HepG2 (cell line): Measurements from ENCODE around the gene ANKRD6. TPM values are rescaled to one million over a fixed set of nuclear protein-coding genes. Genes with fewer than 3 reads are reported as not detected.

Experiments used
- EP300 ChIP-seq, 3 experiments: sonication (generic) in 1 of 3; formaldehyde crosslinking in 1 of 3; IDR thresholded peaks; 2 replicates each; pipeline versions ENCODE4 v1.5.1 to v1.6.1; 2011 to 2020; ENCODE audit warnings: low read depth in 2 of 3, low read length in 2 of 3, borderline replicate concordance in 1 of 3, improper control_type of control experiment in 1 of 3, mild to moderate bottlenecking in 1 of 3, missing genetic modification reagents in 1 of 3, moderate library complexity in 1 of 3
- HOXA3 ChIP-seq: sonication (generic); formaldehyde crosslinking; IDR thresholded peaks from 2 replicates; pipeline ENCODE4 v1.5.0; 2020; ENCODE audit warnings: missing genetic modification reagents
- KAT8 ChIP-seq: IDR thresholded peaks from 2 replicates; pipeline ENCODE4 v1.6.1; 2016; ENCODE audit warnings: missing genetic modification reagents, missing compliant biosample characterization
- MLLT10 ChIP-seq: sonication (generic); formaldehyde crosslinking; IDR thresholded peaks from 2 replicates; pipeline ENCODE4 v1.4.0; 2020; ENCODE audit warnings: missing genetic modification reagents
- PHB2 ChIP-seq: fragments of 450-650 bp; IDR thresholded peaks from 2 replicates; pipeline ENCODE4 v1.6.1; 2018; ENCODE audit not compliant: partially characterized antibody
- PPARG ChIP-seq: conservative IDR thresholded peaks from 2 replicates; pipeline ENCODE4 v1.6.1; 2016; ENCODE audit warnings: missing biosample characterization, missing genetic modification reagents
- ZFY ChIP-seq: sonication (generic); formaldehyde crosslinking; IDR thresholded peaks from 2 replicates; pipeline ENCODE4 v1.4.0; 2020; ENCODE audit warnings: missing genetic modification reagents
- ZMYM2 ChIP-seq: sonication (generic); formaldehyde crosslinking; IDR thresholded peaks from 2 replicates; pipeline ENCODE4 v1.8.0; 2022; ENCODE audit warnings: mild to moderate bottlenecking, missing genetic modification reagents
- ZNF124 ChIP-seq: sonication (generic); formaldehyde crosslinking; IDR thresholded peaks from 2 replicates; pipeline ENCODE4 v1.4.0; 2020; ENCODE audit warnings: missing genetic modification reagents
- ZNF3 ChIP-seq: IDR thresholded peaks from 2 replicates; pipeline ENCODE4 v1.7.0; 2017; ENCODE audit warnings: inconsistent platforms
- ZNF382 ChIP-seq: sonication (generic); formaldehyde crosslinking; IDR thresholded peaks from 2 replicates; pipeline ENCODE4 v1.5.0; 2020; ENCODE audit warnings: missing genetic modification reagents, mild to moderate bottlenecking, borderline replicate concordance
- ZNF782 ChIP-seq: sonication (generic); formaldehyde crosslinking; IDR thresholded peaks from 2 replicates; pipeline ENCODE4 v1.4.0; 2020; ENCODE audit warnings: missing genetic modification reagents, mild to moderate bottlenecking, borderline replicate concordance
- polyA plus RNA-seq, 8 experiments: library from polyadenylated mRNA; depleted of rRNA in 3 of 8; stranded (reverse) in 7 of 8; unstranded in 1 of 8; fragments of >200 nt; fragmentation: Illumina TruSeq in 4 of 8; extraction: Trizol in 4 of 8; gene quantifications; 2 replicates each; pipeline versions ENCODE4 v1.2.1 to v1.2.3, GENCODE V29; 2011 to 2016; ENCODE audit warnings: low read depth in 4 of 8, missing spikeins in 1 of 8, mixed read lengths in 1 of 8; ENCODE audit not compliant: insufficient read depth in 1 of 8
- total RNA-seq, 5 experiments: library from RNA; depleted of rRNA; stranded (reverse); fragments of >200 nt; fragmentation: Illumina TruSeq; extraction: Trizol; gene quantifications; 2 replicates each; pipeline ENCODE4 v1.2.3, GENCODE V29; 2016; ENCODE audit warnings: low read depth in 1 of 5
- TF ChIP-seq, protein P1 (sequence below): sonication (generic); formaldehyde crosslinking; IDR thresholded peaks from 2 replicates; pipeline ENCODE4 v1.4.0; 2020; ENCODE audit warnings: missing genetic modification reagents
- TF ChIP-seq, protein P2 (sequence below): IDR thresholded peaks from 2 replicates; pipeline ENCODE4 v1.6.1; 2016; ENCODE audit warnings: mild to moderate bottlenecking
- TF ChIP-seq, protein P3 (sequence below): sonication (generic); formaldehyde crosslinking; IDR thresholded peaks from 2 replicates; pipeline ENCODE4 v1.4.0; 2020; ENCODE audit warnings: mild to moderate bottlenecking, missing genetic modification reagents

ANKRD6 gene
- total and polyA plus RNA-seq, 2 of the 13 experiments (the other 11 are each of a cell fraction or from before 2014, with no cell fraction given): 0.18 to 0.36 TPM

DNA sequence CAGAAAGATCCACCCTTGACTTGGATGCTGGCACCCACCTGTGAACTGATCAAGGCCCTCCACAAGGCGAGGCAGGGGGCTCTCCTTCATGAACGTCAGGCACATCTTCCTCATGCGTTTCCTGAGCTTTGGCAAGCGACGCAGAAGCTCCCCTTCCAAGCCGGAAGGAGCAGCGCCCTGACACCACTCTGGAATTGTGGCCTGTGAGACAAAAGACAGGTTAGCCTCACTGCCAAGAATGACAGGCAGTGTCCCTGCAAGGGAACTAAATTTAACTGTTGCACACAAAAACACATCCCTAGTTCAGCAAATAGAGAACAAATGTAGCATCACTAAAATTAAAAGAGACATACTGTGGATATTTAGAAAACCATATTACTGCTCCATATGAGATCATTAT lies 247.6 kb downstream of the ANKRD6 start (continued):
- TF ChIP-seq ZNF3 (CRISPR knock-in tag): no peak
- no peak for TF ChIP-seq ZMYM2 (CRISPR knock-in tag)
- TF ChIP-seq ZNF382: no peak
- no peak for TF ChIP-seq ZNF782 (CRISPR knock-in tag)
- TF ChIP-seq EP300 (IDR thresholded peaks at IDR 0.05; ENCODE audit: low read depth in 2 of 2, low read length in 2 of 2): no peak
- no peak for TF ChIP-seq EP300 (CRISPR knock-in tag; IDR thresholded peaks at IDR 0.05; ENCODE audit: borderline replicate concordance)
- TF ChIP-seq PHB2: no peak
- TF ChIP-seq, protein P1, sequence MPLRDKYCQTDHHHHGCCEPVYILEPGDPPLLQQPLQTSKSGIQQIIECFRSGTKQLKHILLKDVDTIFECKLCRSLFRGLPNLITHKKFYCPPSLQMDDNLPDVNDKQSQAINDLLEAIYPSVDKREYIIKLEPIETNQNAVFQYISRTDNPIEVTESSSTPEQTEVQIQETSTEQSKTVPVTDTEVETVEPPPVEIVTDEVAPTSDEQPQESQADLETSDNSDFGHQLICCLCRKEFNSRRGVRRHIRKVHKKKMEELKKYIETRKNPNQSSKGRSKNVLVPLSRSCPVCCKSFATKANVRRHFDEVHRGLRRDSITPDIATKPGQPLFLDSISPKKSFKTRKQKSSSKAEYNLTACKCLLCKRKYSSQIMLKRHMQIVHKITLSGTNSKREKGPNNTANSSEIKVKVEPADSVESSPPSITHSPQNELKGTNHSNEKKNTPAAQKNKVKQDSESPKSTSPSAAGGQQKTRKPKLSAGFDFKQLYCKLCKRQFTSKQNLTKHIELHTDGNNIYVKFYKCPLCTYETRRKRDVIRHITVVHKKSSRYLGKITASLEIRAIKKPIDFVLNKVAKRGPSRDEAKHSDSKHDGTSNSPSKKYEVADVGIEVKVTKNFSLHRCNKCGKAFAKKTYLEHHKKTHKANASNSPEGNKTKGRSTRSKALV (CRISPR knock-in tag): no peak
- TF ChIP-seq ZNF124: no peak
- no peak for TF ChIP-seq HOXA3 (CRISPR knock-in tag)
- no peak for TF ChIP-seq KAT8 (CRISPR knock-in tag)
- TF ChIP-seq MLLT10 (CRISPR knock-in tag): no peak
- no peak for TF ChIP-seq ZFY (CRISPR knock-in tag)
- TF ChIP-seq, protein P2, sequence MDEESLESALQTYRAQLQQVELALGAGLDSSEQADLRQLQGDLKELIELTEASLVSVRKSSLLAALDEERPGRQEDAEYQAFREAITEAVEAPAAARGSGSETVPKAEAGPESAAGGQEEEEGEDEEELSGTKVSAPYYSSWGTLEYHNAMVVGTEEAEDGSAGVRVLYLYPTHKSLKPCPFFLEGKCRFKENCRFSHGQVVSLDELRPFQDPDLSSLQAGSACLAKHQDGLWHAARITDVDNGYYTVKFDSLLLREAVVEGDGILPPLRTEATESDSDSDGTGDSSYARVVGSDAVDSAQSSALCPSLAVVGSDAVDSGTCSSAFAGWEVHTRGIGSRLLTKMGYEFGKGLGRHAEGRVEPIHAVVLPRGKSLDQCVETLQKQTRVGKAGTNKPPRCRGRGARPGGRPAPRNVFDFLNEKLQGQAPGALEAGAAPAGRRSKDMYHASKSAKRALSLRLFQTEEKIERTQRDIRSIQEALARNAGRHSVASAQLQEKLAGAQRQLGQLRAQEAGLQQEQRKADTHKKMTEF (CRISPR knock-in tag): no peak
- TF ChIP-seq PPARG (CRISPR knock-in tag): no peak
- TF ChIP-seq, protein P3, sequence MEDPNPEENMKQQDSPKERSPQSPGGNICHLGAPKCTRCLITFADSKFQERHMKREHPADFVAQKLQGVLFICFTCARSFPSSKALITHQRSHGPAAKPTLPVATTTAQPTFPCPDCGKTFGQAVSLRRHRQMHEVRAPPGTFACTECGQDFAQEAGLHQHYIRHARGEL (CRISPR knock-in tag): no peak
